Adrenal gland (tissue), 12 donors: ENCODE data around the gene RPH3AL. TPM values are rescaled to one million over a fixed set of nuclear protein-coding genes. Genes with fewer than 3 reads are reported as not detected.

ENCODE experiments used
- DNase-seq, 7 donors: peaks; one replicate each; pipeline ENCODE4 v3.0.0-alpha.2; 2019 to 2020
- H3K27ac ChIP-seq, 5 donors: fragments of 200-600 bp; sonication (generic) in 4 of 5; 1 replicate in 3 of 5; 2 replicates in 2 of 5; pipeline versions ENCODE4 v1.5.1 to v1.8.0; 2016 to 2020; ENCODE audit warnings: mild to moderate bottlenecking in 1 of 5
- H3K27me3 ChIP-seq: fragments of 200-600 bp; 2 replicates; pipeline ENCODE4 v1.8.0; 2021
- H3K36me3 ChIP-seq, 2 donors: fragments of 200-600 bp; replicated peaks in 1 of 2; 1 replicate in 1 of 2; 2 replicates in 1 of 2; pipeline versions ENCODE4 v1.5.1 to v1.8.0; 2018 to 2022
- H3K4me1 ChIP-seq, 2 donors: fragments of 200-600 bp; replicated peaks in 1 of 2; 1 replicate in 1 of 2; 2 replicates in 1 of 2; pipeline versions ENCODE4 v1.5.1 to v1.8.0; 2018 to 2021
- H3K4me3 ChIP-seq, 4 donors: fragments of 200-600 bp; sonication (generic) in 3 of 4; one replicate each; pipeline ENCODE4 v1.5.1; 2016 to 2018
- H3K9me3 ChIP-seq, 3 donors: fragments of 200-600 bp; sonication (generic) in 1 of 3; replicated peaks in 1 of 3; 1 replicate in 2 of 3; 2 replicates in 1 of 3; pipeline versions ENCODE4 v1.5.1 to v1.8.0; 2016 to 2021
- CTCF ChIP-seq, 6 experiments: fragments of 450-650 bp in 4 of 6; fragments of 200-600 bp in 2 of 6; sonication (generic) in 1 of 6; IDR thresholded peaks; 1 replicate in 5 of 6; 2 replicates in 1 of 6; pipeline versions ENCODE4 v1.5.1 to v1.8.0; 2016 to 2021; ENCODE audit warnings: antibody characterized with exemption in 6 of 6, mild to moderate bottlenecking in 2 of 6, moderate library complexity in 1 of 6
- POLR2A ChIP-seq, 2 donors: fragments of 450-650 bp; IDR thresholded peaks; one replicate each; pipeline ENCODE4 v1.6.1; 2017; ENCODE audit warnings: antibody characterized with exemption in 2 of 2, mild to moderate bottlenecking in 2 of 2, moderate library complexity in 1 of 2
- WGBS, 4 donors: extraction: QIAGEN DNeasy Blood & Tissue Kit in 2 of 4; methylation state at CpG; one replicate each; pipeline versions ENCODE4 v1.1.5 to v1.1.7; 2013 to 2017; 5-methylcytosine and 5-hydroxymethylcytosine counted together
- intact Hi-C, 2 donors: fragments of 100-400 bp; cut with DNase I; formaldehyde crosslinking; loops; one replicate each; pipeline versions ENCODE4 v1.14.1 to v1.15.0; 2022 to 2023
- polyA plus RNA-seq, 3 donors: library from polyadenylated mRNA; stranded (reverse); fragments of 200-250 nt in 2 of 3; fragments of 350-450 nt in 1 of 3; fragmentation: Illumina TruSeq in 1 of 3; extraction: RNeasy Lipid Tissue Mini Kit (QIAGEN cat#74804) in 1 of 3; gene quantifications; one replicate each; pipeline ENCODE4 v1.2.3, GENCODE V29; 2013 to 2014
- total RNA-seq, 9 donors: library from RNA; depleted of rRNA in 4 of 9; stranded (reverse); fragments of >200 nt in 4 of 9; fragments of 120-200 nt in 1 of 9; fragmentation: NEBNext Ultra II Directional in 1 of 9; extraction: Animal tissue kit (Norgen Biotek cat#: 25700) in 1 of 9; gene quantifications; one replicate each; pipeline versions ENCODE4 v1.1.0 to v1.2.4, GENCODE V29; 2013 to 2023
- donor health status: healthy with polysubstance abuse.
- donor health status: Bipolar disorder and iron deficiency.
- donor health status: DM: yes; HTN: yes; CAD: no.
- donor health status: DM: no; HTN: no; CAD: no.
- donor health status: DM: no; HTN: no; CAD: no.
- donor health status: DM: yes; HTN: yes; CAD: no.

Gene RPH3AL
- total and polyA plus RNA-seq, 12 donors: 7.7 to 79.2 (median 33.7) TPM

GRCh38 chr17:336110-337021 is 16.2 kb downstream of the RPH3AL start:
- Histone ChIP-seq H3K4me3 (peak overlapping the region in 1 of 4 donors; percentile 18), H3K27ac (peak overlapping the region in 3 of 5 donors; percentile 88 to 98 (median 95)), H3K36me3 (no peaks in the 10 kb centered on the region), H3K27me3 (no peaks in the 10 kb centered on the region), H3K9me3 (no peaks in the 10 kb centered on the region), H3K4me1 (peaks cover 63 to 73% of the 10 kb centered on the region in 2 donors)
- 41 to 51% (median 43%) methylated on average over 33 to 37 of the region's 37 CpGs for WGBS, 4 donors
- TF ChIP-seq CTCF (IDR thresholded peaks at IDR 0.05) (no peak), POLR2A (IDR thresholded peaks at IDR 0.05) (no peak)
- DNase-seq: peak; percentile 76 to 88 (median 80)
- intact Hi-C loops: no loop called here

- Histone ChIP-seq H3K27ac (peak overlapping the region in 4 of 5 donors; percentile 74 to 98 (median 92)), H3K4me1 (peaks cover 63 to 79% of the 10 kb centered on the region in 2 donors), H3K36me3 (no peaks in the 10 kb centered on the region), H3K9me3 (no peaks in the 10 kb centered on the region), H3K4me3 (peak overlapping the region in 1 of 4 donors; percentile 18), H3K27me3 (no peaks in the 10 kb centered on the region)
- intact Hi-C loops: no loop called here
- WGBS, 4 donors: 52 to 84% (median 64%) methylated on average over 6 to 12 of the region's 12 CpGs
- TF ChIP-seq POLR2A (IDR thresholded peaks at IDR 0.05) (no peak), CTCF (IDR thresholded peaks at IDR 0.05) (no peak)
- peak in 4 of 7 donors; percentile 49 to 63 (median 54) for DNase-seq
Observed at GRCh38 chr17:335691-336090, 16.9 kb downstream of the RPH3AL start.

GRCh38 chr17:334974-335481 is 17.6 kb downstream of the RPH3AL start:
- WGBS, 4 donors: 56 to 74% (median 69%) methylated on average over 24 to 28 of the region's 28 CpGs
- TF ChIP-seq CTCF (IDR thresholded peaks at IDR 0.05): no peak
- no peak for TF ChIP-seq POLR2A (IDR thresholded peaks at IDR 0.05)
- peaks cover 63 to 83% of the 10 kb centered on the region in 2 donors for H3K4me1 ChIP-seq
- intact Hi-C loops: no loop called here
- H3K36me3 ChIP-seq: no peaks in the 10 kb centered on the region
- no peaks in the 10 kb centered on the region for H3K27me3 ChIP-seq
- H3K9me3 ChIP-seq: no peaks in the 10 kb centered on the region
- peak overlapping the region; percentile 74 to 98 (median 88) for H3K27ac ChIP-seq
- DNase-seq: peak in 4 of 7 donors; percentile 7 to 37 (median 28)
- H3K4me3 ChIP-seq: peak overlapping the region in 1 of 4 donors; percentile 55

- Histone ChIP-seq H3K4me1 (peaks cover 52 to 79% of the 10 kb centered on the region in 2 donors), H3K4me3 (peak overlapping the region in 1 of 4 donors; percentile 55), H3K36me3 (no peaks in the 10 kb centered on the region), H3K27ac (peak overlapping the region; percentile 74 to 98 (median 88)), H3K9me3 (no peaks in the 10 kb centered on the region), H3K27me3 (no peaks in the 10 kb centered on the region)
- intact Hi-C loops: no loop called here
- peak; percentile 87 to 98 (median 97) for DNase-seq
- TF ChIP-seq CTCF (IDR thresholded peaks at IDR 0.05) (peak in 1 of 6 experiments; percentile 6), POLR2A (IDR thresholded peaks at IDR 0.05) (peak; percentile 80 to 88)
- 9 to 27% (median 13%) methylated on average over 8 to 23 of the region's 23 CpGs for WGBS, 4 donors
Observed at GRCh38 chr17:333626-334396, 18.8 kb downstream of the RPH3AL start.
